ENCODE results near the gene CIDEC.
A peak's percentile ranks its signal among the peaks of the same experiment; 100 is the strongest.

CIDEC gene

DNA sequence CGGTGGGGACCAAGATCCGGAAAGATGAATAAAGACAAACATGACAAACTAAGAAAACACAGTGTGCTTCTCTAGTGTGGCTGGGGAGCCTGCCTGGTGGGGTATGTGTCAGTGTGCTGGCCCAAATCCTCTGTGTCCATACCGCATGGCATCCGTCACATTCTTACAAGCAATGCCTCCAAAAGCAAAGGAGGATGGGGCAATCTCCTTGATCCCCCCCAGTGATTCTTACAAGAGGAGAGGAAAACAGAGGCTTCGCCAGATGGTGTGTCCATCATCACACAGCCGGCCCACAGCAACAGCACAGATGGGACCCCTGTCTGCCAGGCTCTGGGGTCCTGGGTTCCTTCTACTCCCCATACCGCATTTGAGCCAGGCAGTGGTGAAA, 36.3 kb upstream of the CIDEC start:
- DNase-seq (ENCODE audit: low read depth): no peak
- TF ChIP-seq, protein P1, sequence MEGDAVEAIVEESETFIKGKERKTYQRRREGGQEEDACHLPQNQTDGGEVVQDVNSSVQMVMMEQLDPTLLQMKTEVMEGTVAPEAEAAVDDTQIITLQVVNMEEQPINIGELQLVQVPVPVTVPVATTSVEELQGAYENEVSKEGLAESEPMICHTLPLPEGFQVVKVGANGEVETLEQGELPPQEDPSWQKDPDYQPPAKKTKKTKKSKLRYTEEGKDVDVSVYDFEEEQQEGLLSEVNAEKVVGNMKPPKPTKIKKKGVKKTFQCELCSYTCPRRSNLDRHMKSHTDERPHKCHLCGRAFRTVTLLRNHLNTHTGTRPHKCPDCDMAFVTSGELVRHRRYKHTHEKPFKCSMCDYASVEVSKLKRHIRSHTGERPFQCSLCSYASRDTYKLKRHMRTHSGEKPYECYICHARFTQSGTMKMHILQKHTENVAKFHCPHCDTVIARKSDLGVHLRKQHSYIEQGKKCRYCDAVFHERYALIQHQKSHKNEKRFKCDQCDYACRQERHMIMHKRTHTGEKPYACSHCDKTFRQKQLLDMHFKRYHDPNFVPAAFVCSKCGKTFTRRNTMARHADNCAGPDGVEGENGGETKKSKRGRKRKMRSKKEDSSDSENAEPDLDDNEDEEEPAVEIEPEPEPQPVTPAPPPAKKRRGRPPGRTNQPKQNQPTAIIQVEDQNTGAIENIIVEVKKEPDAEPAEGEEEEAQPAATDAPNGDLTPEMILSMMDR (IDR thresholded peaks at IDR 0.05; ENCODE audit: control insufficient read depth, insufficient read depth, low read depth, low read length, missing control alignments): no peak
- H3K4me3 ChIP-seq (ENCODE audit: control insufficient read depth, low read depth, low read length): peak overlapping the region; percentile 53

DNA sequence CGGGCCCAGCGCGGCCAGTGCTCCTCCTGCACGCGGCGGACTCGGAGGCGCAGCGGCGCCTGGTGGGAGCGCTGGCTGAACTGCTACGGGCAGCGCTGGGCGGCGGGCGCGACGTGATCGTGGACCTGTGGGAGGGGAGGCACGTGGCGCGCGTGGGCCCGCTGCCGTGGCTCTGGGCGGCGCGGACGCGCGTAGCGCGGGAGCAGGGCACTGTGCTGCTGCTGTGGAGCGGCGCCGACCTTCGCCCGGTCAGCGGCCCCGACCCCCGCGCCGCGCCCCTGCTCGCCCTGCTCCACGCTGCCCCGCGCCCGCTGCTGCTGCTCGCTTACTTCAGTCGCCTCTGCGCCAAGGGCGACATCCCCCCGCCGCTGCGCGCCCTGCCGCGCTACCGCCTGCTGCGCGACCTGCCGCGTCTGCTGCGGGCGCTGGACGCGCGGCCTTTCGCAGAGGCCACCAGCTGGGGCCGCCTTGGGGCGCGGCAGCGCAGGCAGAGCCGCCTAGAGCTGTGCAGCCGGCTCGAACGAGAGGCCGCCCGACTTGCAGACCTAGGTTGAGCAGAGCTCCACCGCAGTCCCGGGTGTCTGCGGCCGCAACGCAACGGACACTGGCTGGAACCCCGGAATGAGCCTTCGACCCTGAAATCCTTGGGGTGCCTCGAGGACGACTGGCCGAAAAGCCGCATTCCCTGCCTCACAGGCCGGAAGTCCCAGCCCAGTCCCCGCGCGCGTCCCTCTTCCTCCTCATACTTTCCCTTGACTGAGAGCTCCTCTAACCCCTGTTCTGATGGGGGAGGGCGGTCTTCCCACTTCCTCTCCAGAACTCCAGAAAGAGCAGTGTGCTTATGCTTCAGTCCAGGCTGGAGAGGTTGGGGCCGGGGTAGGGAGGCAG, 35.4 kb upstream of the CIDEC start:
- DNase-seq (ENCODE audit: low read depth): no peak
- TF ChIP-seq, protein P1 (IDR thresholded peaks at IDR 0.05; ENCODE audit: control insufficient read depth, insufficient read depth, low read depth, low read length, missing control alignments): peak; percentile 47
- peak overlapping the region; percentile 52 for H3K4me3 ChIP-seq (ENCODE audit: control insufficient read depth, low read depth, low read length)

DNA sequence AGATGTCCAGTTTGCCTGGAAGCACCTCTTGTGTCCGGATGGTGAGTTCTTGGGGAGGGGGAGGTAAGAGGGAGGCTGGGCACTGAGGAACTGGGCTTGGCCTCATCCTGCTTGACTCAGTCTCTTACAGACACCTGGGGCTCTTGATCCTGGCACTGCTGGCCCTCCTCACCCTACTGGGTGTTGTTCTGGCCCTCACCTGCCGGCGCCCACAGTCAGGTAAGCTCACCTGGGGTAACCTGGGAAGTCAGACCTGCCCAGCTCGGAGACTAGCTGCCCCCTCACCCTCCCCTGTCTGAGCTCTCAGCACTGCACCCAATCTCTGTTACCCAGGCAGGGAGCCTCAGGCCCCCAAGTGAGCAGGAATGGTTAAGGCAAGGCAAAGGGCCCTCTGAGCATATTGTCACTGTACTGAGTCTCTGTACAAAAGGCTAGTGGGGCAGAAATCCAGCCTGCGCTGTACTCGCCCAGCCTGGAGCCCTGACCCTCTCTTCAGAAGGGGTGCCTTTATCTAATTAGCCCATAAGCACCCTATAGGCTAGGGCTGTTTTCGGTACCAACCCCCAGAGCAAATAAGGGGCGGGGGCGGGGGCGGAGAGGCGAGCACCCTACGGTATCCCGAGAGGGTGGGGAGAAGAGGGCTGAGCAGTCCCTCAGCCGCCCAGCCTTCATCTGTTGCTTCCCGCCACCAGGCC, 34.7 kb upstream of the CIDEC start:
- TF ChIP-seq, protein P1 (IDR thresholded peaks at IDR 0.05; ENCODE audit: control insufficient read depth, insufficient read depth, low read depth, low read length, missing control alignments): no peak
- no peak for DNase-seq (ENCODE audit: low read depth)
- peak overlapping the region; percentile 16 for H3K4me3 ChIP-seq (ENCODE audit: control insufficient read depth, low read depth, low read length)

DNA sequence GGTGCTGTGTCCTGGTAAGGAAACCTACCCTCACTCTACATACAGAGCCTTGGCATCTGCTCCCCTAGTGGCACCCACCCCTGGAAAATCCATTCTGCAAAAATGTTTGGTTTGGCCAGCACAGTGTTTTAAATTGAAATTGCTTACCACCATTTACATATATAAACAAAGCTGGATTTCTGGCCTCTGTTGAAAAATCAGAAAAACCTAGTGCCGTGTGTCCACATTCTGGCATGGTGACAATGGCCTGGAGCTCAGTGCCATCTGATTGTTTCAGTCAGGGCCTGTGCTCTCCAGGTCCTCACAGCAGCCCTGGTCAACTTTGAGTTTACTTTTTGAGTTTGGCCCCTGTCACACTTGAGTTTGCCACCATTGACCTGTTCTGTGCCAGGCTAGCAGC, 34.0 kb upstream of the CIDEC start:
- no peak for DNase-seq (ENCODE audit: low read depth)
- no peak overlapping the region for H3K4me3 ChIP-seq (ENCODE audit: control insufficient read depth, low read depth, low read length)
- TF ChIP-seq, protein P1 (IDR thresholded peaks at IDR 0.05; ENCODE audit: control insufficient read depth, insufficient read depth, low read depth, low read length, missing control alignments): no peak

DNA sequence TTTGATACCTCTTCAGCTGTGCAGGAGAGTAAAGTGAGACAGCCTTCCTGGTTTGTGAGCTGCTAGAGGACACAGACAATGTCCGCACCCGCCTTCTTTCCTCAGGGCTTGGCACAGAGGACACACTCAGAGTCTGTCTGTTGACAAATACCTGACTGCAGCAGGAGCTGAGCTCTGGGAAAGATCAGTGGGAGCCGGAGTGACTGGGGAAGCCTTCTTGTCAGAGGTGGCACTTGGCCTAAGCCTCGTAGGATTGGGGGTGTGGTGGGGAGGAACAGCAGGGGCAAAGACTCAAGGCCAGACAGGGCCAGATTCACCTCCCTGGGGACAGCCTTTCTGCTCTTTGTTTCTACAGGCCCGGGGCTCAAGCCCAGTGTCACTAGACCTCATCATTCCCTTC, 33.5 kb upstream of the CIDEC start:
- no peak for DNase-seq (ENCODE audit: low read depth)
- H3K4me3 ChIP-seq (ENCODE audit: control insufficient read depth, low read depth, low read length): no peak overlapping the region
- TF ChIP-seq, protein P1 (IDR thresholded peaks at IDR 0.05; ENCODE audit: control insufficient read depth, insufficient read depth, low read depth, low read length, missing control alignments): no peak

DNA sequence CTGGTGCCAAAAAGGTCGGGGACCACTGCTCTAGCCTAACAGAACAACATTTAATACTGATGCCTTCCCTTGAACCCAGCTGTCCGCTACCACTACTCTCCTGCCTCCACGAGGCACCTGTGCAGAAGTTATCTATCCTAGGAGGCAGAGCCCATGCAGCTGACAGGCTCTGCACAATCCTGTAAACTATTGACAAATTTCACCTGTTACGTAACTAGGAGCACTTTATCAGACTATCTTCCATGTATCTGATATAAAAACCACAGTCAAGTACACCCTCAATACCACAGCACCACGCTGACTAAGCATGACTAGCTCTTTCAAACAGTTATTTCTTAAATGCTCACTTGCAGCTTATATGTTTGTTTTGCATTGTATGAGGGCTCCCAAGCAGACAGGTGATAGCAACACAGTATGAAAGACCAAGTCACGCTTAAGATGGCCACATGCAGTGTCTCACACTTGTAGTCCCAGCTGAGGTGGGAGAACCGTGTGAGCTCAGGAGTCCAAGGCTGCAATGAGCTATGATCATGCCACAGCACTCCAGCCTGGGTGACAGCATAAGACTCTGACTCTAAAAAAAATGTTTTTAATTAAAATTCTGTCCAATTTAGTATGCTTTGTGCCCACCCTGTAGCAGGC, 32.4 kb upstream of the CIDEC start:
- TF ChIP-seq, protein P1 (IDR thresholded peaks at IDR 0.05; ENCODE audit: control insufficient read depth, insufficient read depth, low read depth, low read length, missing control alignments): no peak
- peak; percentile 53 for DNase-seq (ENCODE audit: low read depth)
- no peak overlapping the region for H3K4me3 ChIP-seq (ENCODE audit: control insufficient read depth, low read depth, low read length)
